ENCODE results near the gene TACC3.

TACC3 gene

GRCh38 chr4:1705732-1706131, 15.6 kb upstream of the TACC3 start:
- DNase-seq, result no peak

- no peak for DNase-seq
Measured at GRCh38 chr4:1706358-1706757, 15.0 kb upstream of the TACC3 start.

- DNase-seq, result no peak
Measured at GRCh38 chr4:1708581-1708980, 12.7 kb upstream of the TACC3 start.

- DNase-seq, result peak; percentile 16
Measured at GRCh38 chr4:1711055-1711570, 10.2 kb upstream of the TACC3 start.

- DNase-seq, result no peak
Measured at GRCh38 chr4:1711571-1712215, 9.6 kb upstream of the TACC3 start.

GRCh38 chr4:1712216-1713002, 8.9 kb upstream of the TACC3 start, which contains the start of gene SLBP:
TSS of gene SLBP (minus strand) at chr4:1712319. CDS start at chr4:1712188, 131 bp downstream.
- DNase-seq, result peak; percentile 82

- peak; percentile 30 for DNase-seq
Measured at GRCh38 chr4:1713003-1713851, 8.1 kb upstream of the TACC3 start.

- DNase-seq, result no peak
Measured at GRCh38 chr4:1714303-1715001, 6.9 kb upstream of the TACC3 start.

GRCh38 chr4:1715002-1715758, 6.1 kb upstream of the TACC3 start:
- DNase-seq, result no peak

GRCh38 chr4:1716065-1716945, 5.0 kb upstream of the TACC3 start:
- no peak for DNase-seq

- DNase-seq, result no peak
Measured at GRCh38 chr4:1717129-1718094, 3.9 kb upstream of the TACC3 start.

- DNase-seq, result no peak
Measured at GRCh38 chr4:1718095-1718850, 3.0 kb upstream of the TACC3 start.

- no peak for DNase-seq
Measured at GRCh38 chr4:1720163-1720983, 948 bp upstream of the TACC3 start.

- DNase-seq, result no peak
Measured at GRCh38 chr4:1721666-1722550, 587 bp downstream of the TACC3 start.

GRCh38 chr4:1722551-1723118, 1.3 kb downstream of the TACC3 start:
- no peak for DNase-seq

GRCh38 chr4:1723131-1723801, 1.9 kb downstream of the TACC3 start:
- DNase-seq, result no peak

All from NCI-H2171 treated with DMSO at 0.1 percent for 48 hours (cell line).